ENCODE data around the gene CTNNA1. TPM values are rescaled to one million over a fixed set of nuclear protein-coding genes. Genes with fewer than 3 reads are reported as not detected.
A peak's percentile ranks its signal among the peaks of the same experiment; 100 is the strongest.

The CTNNA1 gene
- total and polyA plus RNA-seq, 4 donors: 208 to 295 (median 253) TPM

GRCh38 chr5:138951091-138951985 lies 198.1 kb downstream of the CTNNA1 start:
- no peak for DNase-seq (ENCODE audit: low read depth in 4 of 6, low spot score in 6 of 6)
- peaks cover 31% of the 10 kb centered on the region for H3K36me3 ChIP-seq (ENCODE audit: control insufficient read depth, insufficient read depth, low read length)
- no peaks in the 10 kb centered on the region for H3K9me3 ChIP-seq (ENCODE audit: control insufficient read depth, insufficient read depth, low read length)
- WGBS (ENCODE audit: insufficient coverage): 93% methylated on average over 16 of the region's 18 CpGs
- peaks cover 97% of the 10 kb centered on the region for H3K4me1 ChIP-seq (ENCODE audit: control insufficient read depth, insufficient read depth, low read length)
- H3K27ac ChIP-seq (ENCODE audit: low read depth, low read length): no peak overlapping the region
- H3K27me3 ChIP-seq (ENCODE audit: control insufficient read depth, insufficient read depth, low read length): no peaks in the 10 kb centered on the region
- H3K4me3 ChIP-seq (ENCODE audit: low read depth, low read length): no peak overlapping the region

GRCh38 chr5:138951986-138952735 lies 198.9 kb downstream of the CTNNA1 start:
- 74% methylated on average over 7 of the region's 17 CpGs for WGBS (ENCODE audit: insufficient coverage)
- Histone ChIP-seq H3K36me3 (ENCODE audit: control insufficient read depth, insufficient read depth, low read length) (peaks cover 23% of the 10 kb centered on the region), H3K27me3 (ENCODE audit: control insufficient read depth, insufficient read depth, low read length) (no peaks in the 10 kb centered on the region), H3K9me3 (ENCODE audit: control insufficient read depth, insufficient read depth, low read length) (no peaks in the 10 kb centered on the region), H3K4me3 (ENCODE audit: low read depth, low read length) (no peak overlapping the region), H3K4me1 (ENCODE audit: control insufficient read depth, insufficient read depth, low read length) (peaks cover 89% of the 10 kb centered on the region), H3K27ac (ENCODE audit: low read depth, low read length) (peak overlapping the region; percentile 83)
- DNase-seq (ENCODE audit: low read depth in 4 of 6, low spot score in 6 of 6): no peak

GRCh38 chr5:138952962-138953361 lies 199.7 kb downstream of the CTNNA1 start:
- no peak overlapping the region for H3K4me3 ChIP-seq (ENCODE audit: low read depth, low read length)
- peak overlapping the region; percentile 83 for H3K27ac ChIP-seq (ENCODE audit: low read depth, low read length)
- no peaks in the 10 kb centered on the region for H3K9me3 ChIP-seq (ENCODE audit: control insufficient read depth, insufficient read depth, low read length)
- H3K36me3 ChIP-seq (ENCODE audit: control insufficient read depth, insufficient read depth, low read length): peaks cover 19% of the 10 kb centered on the region
- H3K4me1 ChIP-seq (ENCODE audit: control insufficient read depth, insufficient read depth, low read length): peaks cover 81% of the 10 kb centered on the region
- WGBS (ENCODE audit: insufficient coverage): 41% methylated on average over 5 of the region's 6 CpGs
- DNase-seq (ENCODE audit: low read depth in 4 of 6, low spot score in 6 of 6): no peak
- no peaks in the 10 kb centered on the region for H3K27me3 ChIP-seq (ENCODE audit: control insufficient read depth, insufficient read depth, low read length)

- Histone ChIP-seq H3K4me1 (ENCODE audit: control insufficient read depth, insufficient read depth, low read length) (peaks cover 74% of the 10 kb centered on the region), H3K27me3 (ENCODE audit: control insufficient read depth, insufficient read depth, low read length) (no peaks in the 10 kb centered on the region), H3K27ac (ENCODE audit: low read depth, low read length) (peak overlapping the region; percentile 83), H3K4me3 (ENCODE audit: low read depth, low read length) (no peak overlapping the region), H3K9me3 (ENCODE audit: control insufficient read depth, insufficient read depth, low read length) (no peaks in the 10 kb centered on the region), H3K36me3 (ENCODE audit: control insufficient read depth, insufficient read depth, low read length) (peaks cover 13% of the 10 kb centered on the region)
- 10% methylated on average over 12 of the region's 14 CpGs for WGBS (ENCODE audit: insufficient coverage)
- peak in 5 of 6 donors; percentile 68 to 96 (median 76) for DNase-seq (ENCODE audit: low read depth in 4 of 6, low spot score in 6 of 6)
Measured at GRCh38 chr5:138953387-138954256, 200.4 kb downstream of the CTNNA1 start.

- no peaks in the 10 kb centered on the region for H3K27me3 ChIP-seq (ENCODE audit: control insufficient read depth, insufficient read depth, low read length)
- H3K27ac ChIP-seq (ENCODE audit: low read depth, low read length): peak overlapping the region; percentile 83
Measured at GRCh38 chr5:138954257-138955012, 201.2 kb downstream of the CTNNA1 start.

GRCh38 chr5:138955013-138955660 lies 201.9 kb downstream of the CTNNA1 start:
- Histone ChIP-seq H3K4me1 (ENCODE audit: control insufficient read depth, insufficient read depth, low read length) (peaks cover 59% of the 10 kb centered on the region), H3K27me3 (ENCODE audit: control insufficient read depth, insufficient read depth, low read length) (no peaks in the 10 kb centered on the region), H3K4me3 (ENCODE audit: low read depth, low read length) (no peak overlapping the region), H3K27ac (ENCODE audit: low read depth, low read length) (peak overlapping the region; percentile 61), H3K9me3 (ENCODE audit: control insufficient read depth, insufficient read depth, low read length) (no peaks in the 10 kb centered on the region), H3K36me3 (ENCODE audit: control insufficient read depth, insufficient read depth, low read length) (peaks cover 11% of the 10 kb centered on the region)
- 35% methylated on average over 11 of the region's 12 CpGs for WGBS (ENCODE audit: insufficient coverage)
- DNase-seq (ENCODE audit: low read depth in 4 of 6, low spot score in 6 of 6): peak in 2 of 6 donors; percentile 78 to 84

More at GRCh38 chr5:138954257-138955012, 201.2 kb downstream of the CTNNA1 start:
- Histone ChIP-seq H3K4me3 (ENCODE audit: low read depth, low read length) (no peak overlapping the region), H3K4me1 (ENCODE audit: control insufficient read depth, insufficient read depth, low read length) (peaks cover 66% of the 10 kb centered on the region), H3K9me3 (ENCODE audit: control insufficient read depth, insufficient read depth, low read length) (no peaks in the 10 kb centered on the region), H3K36me3 (ENCODE audit: control insufficient read depth, insufficient read depth, low read length) (peaks cover 13% of the 10 kb centered on the region)
- no peak for DNase-seq (ENCODE audit: low read depth in 4 of 6, low spot score in 6 of 6)
- WGBS (ENCODE audit: insufficient coverage): 82% methylated on average over 4 of the region's 4 CpGs

- H3K9me3 ChIP-seq (ENCODE audit: control insufficient read depth, insufficient read depth, low read length): no peaks in the 10 kb centered on the region
- H3K4me1 ChIP-seq (ENCODE audit: control insufficient read depth, insufficient read depth, low read length): peaks cover 53% of the 10 kb centered on the region
- no peaks in the 10 kb centered on the region for H3K27me3 ChIP-seq (ENCODE audit: control insufficient read depth, insufficient read depth, low read length)
- no peak overlapping the region for H3K4me3 ChIP-seq (ENCODE audit: low read depth, low read length)
- 59% methylated on average over 6 of the region's 9 CpGs for WGBS (ENCODE audit: insufficient coverage)
- peak overlapping the region; percentile 61 for H3K27ac ChIP-seq (ENCODE audit: low read depth, low read length)
- DNase-seq (ENCODE audit: low read depth in 4 of 6, low spot score in 6 of 6): no peak
- H3K36me3 ChIP-seq (ENCODE audit: control insufficient read depth, insufficient read depth, low read length): peaks cover 10% of the 10 kb centered on the region
Measured at GRCh38 chr5:138955671-138956295, 202.6 kb downstream of the CTNNA1 start.

- H3K27ac ChIP-seq (ENCODE audit: low read depth, low read length): no peak overlapping the region
- 88% methylated on average over 1 of the region's 1 CpG for WGBS (ENCODE audit: insufficient coverage)
- H3K27me3 ChIP-seq (ENCODE audit: control insufficient read depth, insufficient read depth, low read length): no peaks in the 10 kb centered on the region
- H3K4me1 ChIP-seq (ENCODE audit: control insufficient read depth, insufficient read depth, low read length): peaks cover 42% of the 10 kb centered on the region
- H3K4me3 ChIP-seq (ENCODE audit: low read depth, low read length): no peak overlapping the region
- peaks cover 5% of the 10 kb centered on the region for H3K36me3 ChIP-seq (ENCODE audit: control insufficient read depth, insufficient read depth, low read length)
- DNase-seq (ENCODE audit: low read depth in 4 of 6, low spot score in 6 of 6): no peak
- H3K9me3 ChIP-seq (ENCODE audit: control insufficient read depth, insufficient read depth, low read length): no peaks in the 10 kb centered on the region
Measured at GRCh38 chr5:138956801-138957200, 203.6 kb downstream of the CTNNA1 start.
